WERI-Rb-1 (cell line): ENCODE measurements around the gene YIPF2.
A peak's percentile ranks its signal among the peaks of the same experiment; 100 is the strongest.

Experiments
- DNase-seq: peaks from one replicate; pipeline ENCODE4 v3.0.0-alpha.2; 2020
- H3K27ac ChIP-seq: fragments of 250-450 bp; sonication (Bioruptor Pico); 2 replicates; pipeline ENCODE4 v1.5.1; 2020; ENCODE audit warnings: mild to moderate bottlenecking, moderate library complexity
- H3K27me3 ChIP-seq: fragments of 250-450 bp; sonication (Bioruptor Pico); 2 replicates; pipeline ENCODE4 v1.5.1; 2021; ENCODE audit warnings: mild to moderate bottlenecking, low read depth, moderate library complexity; ENCODE audit not compliant: insufficient read depth, severe bottlenecking
- H3K36me3 ChIP-seq: fragments of 250-450 bp; sonication (Bioruptor Pico); 2 replicates; pipeline ENCODE4 v1.5.1; 2020; ENCODE audit warnings: mild to moderate bottlenecking, moderate library complexity
- H3K4me3 ChIP-seq: 2 replicates; pipeline ENCODE4 v1.5.1; 2011; ENCODE audit warnings: low read depth, mild to moderate bottlenecking, control low read depth, low read length
- H3K9me3 ChIP-seq: fragments of 250-450 bp; sonication (Bioruptor Pico); 2 replicates; pipeline ENCODE4 v1.5.1; 2021; ENCODE audit warnings: mild to moderate bottlenecking, moderate library complexity; ENCODE audit not compliant: severe bottlenecking
- CTCF ChIP-seq: IDR thresholded peaks from 2 replicates; pipeline ENCODE4 v1.5.1; 2011; ENCODE audit warnings: low read depth, mild to moderate bottlenecking, control low read depth, inconsistent platforms, low read length

Gene YIPF2

GRCh38 chr19:10916602-10917001 is 11.8 kb downstream of the YIPF2 start:
- Histone ChIP-seq H3K27ac (no peak overlapping the region; the same call in 1 of the 2 replicates), H3K4me3 (no peak overlapping the region), H3K27me3 (no peaks in the 10 kb centered on the region), H3K9me3 (no peaks in the 10 kb centered on the region), H3K36me3 (peaks cover 82% of the 10 kb centered on the region)
- no peak for DNase-seq
- no peak for TF ChIP-seq CTCF

- Histone ChIP-seq H3K9me3 (no peaks in the 10 kb centered on the region), H3K36me3 (peaks cover 78% of the 10 kb centered on the region), H3K27me3 (no peaks in the 10 kb centered on the region), H3K27ac (peak overlapping the region; percentile 82), H3K4me3 (no peak overlapping the region)
- TF ChIP-seq CTCF = no peak
- DNase-seq = peak; percentile 78
Measured at GRCh38 chr19:10915130-10916091, 13.0 kb downstream of the YIPF2 start.

- Histone ChIP-seq H3K9me3 (no peaks in the 10 kb centered on the region), H3K27ac (peak overlapping the region; percentile 82), H3K4me3 (no peak overlapping the region), H3K36me3 (peaks cover 75% of the 10 kb centered on the region), H3K27me3 (no peaks in the 10 kb centered on the region)
- DNase-seq = no peak
- no peak for TF ChIP-seq CTCF
Measured at GRCh38 chr19:10913716-10914340, 14.6 kb downstream of the YIPF2 start.

GRCh38 chr19:10912619-10913018 is 15.8 kb downstream of the YIPF2 start:
- Histone ChIP-seq H3K36me3 (peaks cover 85% of the 10 kb centered on the region), H3K4me3 (no peak overlapping the region), H3K27me3 (no peaks in the 10 kb centered on the region), H3K27ac (no peak overlapping the region), H3K9me3 (no peaks in the 10 kb centered on the region)
- no peak for TF ChIP-seq CTCF
- DNase-seq = no peak

- Histone ChIP-seq H3K36me3 (peaks cover 87% of the 10 kb centered on the region), H3K4me3 (no peak overlapping the region), H3K27ac (peak overlapping the region; percentile 40), H3K27me3 (no peaks in the 10 kb centered on the region), H3K9me3 (no peaks in the 10 kb centered on the region)
- TF ChIP-seq CTCF = no peak
- DNase-seq = no peak
Measured at GRCh38 chr19:10911579-10912363, 16.7 kb downstream of the YIPF2 start.
